ENCODE data around the gene UBE3A.
A peak's percentile ranks its signal among the peaks of the same experiment; 100 is the strongest.

UBE3A gene

DNA sequence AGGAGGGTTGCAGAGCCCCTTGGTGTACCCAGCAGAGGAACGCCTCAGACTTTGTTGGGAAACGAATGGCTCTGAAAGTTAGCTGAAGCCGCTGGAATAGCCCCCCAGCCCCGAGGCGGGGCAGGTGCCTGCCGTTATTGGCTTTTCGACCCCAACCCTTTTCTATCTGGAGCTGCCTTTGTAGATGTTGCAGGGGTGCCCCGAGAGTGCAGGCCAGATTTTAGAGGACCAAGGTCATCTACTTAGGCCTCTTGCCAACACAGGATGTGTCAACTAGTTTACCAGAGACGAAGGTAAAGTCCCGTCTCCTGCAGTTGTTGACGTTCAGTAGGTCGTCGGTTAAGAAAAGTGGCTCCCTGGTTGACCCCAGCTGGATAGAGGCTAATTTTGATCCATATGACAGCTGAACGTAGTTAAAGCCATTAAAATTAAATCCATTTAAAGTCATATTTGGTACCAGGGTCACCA is 579 bp upstream of the UBE3A start:
- H3K4me3 ChIP-seq (ENCODE audit: low read depth, low read length): peak overlapping the region; percentile 92
- TF ChIP-seq, protein P1, sequence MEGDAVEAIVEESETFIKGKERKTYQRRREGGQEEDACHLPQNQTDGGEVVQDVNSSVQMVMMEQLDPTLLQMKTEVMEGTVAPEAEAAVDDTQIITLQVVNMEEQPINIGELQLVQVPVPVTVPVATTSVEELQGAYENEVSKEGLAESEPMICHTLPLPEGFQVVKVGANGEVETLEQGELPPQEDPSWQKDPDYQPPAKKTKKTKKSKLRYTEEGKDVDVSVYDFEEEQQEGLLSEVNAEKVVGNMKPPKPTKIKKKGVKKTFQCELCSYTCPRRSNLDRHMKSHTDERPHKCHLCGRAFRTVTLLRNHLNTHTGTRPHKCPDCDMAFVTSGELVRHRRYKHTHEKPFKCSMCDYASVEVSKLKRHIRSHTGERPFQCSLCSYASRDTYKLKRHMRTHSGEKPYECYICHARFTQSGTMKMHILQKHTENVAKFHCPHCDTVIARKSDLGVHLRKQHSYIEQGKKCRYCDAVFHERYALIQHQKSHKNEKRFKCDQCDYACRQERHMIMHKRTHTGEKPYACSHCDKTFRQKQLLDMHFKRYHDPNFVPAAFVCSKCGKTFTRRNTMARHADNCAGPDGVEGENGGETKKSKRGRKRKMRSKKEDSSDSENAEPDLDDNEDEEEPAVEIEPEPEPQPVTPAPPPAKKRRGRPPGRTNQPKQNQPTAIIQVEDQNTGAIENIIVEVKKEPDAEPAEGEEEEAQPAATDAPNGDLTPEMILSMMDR (IDR thresholded peaks at IDR 0.05; ENCODE audit: low read depth, low read length): no peak

DNA sequence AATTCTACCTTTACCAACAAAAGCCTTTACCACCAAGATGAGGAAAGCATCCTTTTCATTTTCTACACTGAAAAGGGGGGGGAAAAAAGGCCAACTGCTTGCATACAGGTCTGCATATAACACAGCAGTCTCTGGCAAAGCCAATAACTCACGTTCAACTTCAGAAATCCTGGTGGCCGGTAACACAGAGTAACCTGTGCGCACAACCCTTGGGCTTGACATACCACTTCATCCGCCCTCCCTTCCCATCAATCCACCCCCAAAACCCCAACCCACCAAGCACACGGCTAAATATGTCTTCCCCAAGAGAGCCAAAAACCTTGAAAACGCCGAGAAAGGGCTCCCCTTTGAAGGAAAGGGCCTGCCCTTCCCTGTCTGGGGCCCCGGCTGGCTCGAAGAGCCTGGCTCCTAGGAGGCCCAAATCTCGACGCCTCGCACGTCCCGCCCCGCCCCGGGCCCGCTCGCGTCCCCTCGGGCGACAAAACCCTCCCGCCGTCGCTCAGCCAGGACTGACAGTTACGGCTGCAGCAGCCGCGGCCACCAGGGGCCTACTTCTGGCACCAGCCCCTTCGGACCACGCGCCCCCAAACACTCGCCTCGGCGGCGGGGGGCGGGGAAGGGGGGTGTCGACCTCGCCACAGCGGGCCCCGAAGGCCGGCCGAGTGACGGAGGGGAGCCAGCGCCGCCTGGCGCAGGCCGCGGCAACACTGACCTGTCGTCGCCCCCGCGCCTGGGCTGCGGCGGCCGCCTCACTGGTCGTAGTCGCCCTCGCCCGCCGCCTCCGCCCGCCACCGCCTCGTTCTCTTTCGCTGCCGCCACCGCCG is 835 bp downstream of the UBE3A start:
- H3K4me3 ChIP-seq (ENCODE audit: low read depth, low read length): peak overlapping the region; percentile 92
- TF ChIP-seq, protein P1 (IDR thresholded peaks at IDR 0.05; ENCODE audit: low read depth, low read length): peak; percentile 19; the same call in 1 of the 2 replicates

DNA sequence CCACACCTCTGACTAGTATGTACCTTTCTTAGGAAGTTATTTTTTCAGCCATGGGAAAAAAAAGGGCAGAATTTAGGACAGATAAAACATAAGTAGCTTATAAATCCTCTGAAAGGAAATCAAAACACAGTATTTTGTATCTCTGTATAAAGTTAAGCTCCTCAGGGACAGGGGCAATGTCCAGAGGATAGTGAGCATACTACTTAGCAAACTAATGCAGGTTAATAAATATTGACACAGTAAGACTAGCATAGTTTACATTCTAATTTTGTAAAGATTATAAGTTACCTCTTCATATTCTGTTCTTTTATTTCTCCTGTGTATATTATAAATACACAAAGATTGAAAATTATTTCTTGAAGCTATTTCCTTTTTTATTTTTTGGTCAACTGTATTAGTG is 2.1 kb downstream of the UBE3A start:
- TF ChIP-seq, protein P1 (IDR thresholded peaks at IDR 0.05; ENCODE audit: low read depth, low read length): no peak
- H3K4me3 ChIP-seq (ENCODE audit: low read depth, low read length): peak overlapping the region; percentile 92

DNA sequence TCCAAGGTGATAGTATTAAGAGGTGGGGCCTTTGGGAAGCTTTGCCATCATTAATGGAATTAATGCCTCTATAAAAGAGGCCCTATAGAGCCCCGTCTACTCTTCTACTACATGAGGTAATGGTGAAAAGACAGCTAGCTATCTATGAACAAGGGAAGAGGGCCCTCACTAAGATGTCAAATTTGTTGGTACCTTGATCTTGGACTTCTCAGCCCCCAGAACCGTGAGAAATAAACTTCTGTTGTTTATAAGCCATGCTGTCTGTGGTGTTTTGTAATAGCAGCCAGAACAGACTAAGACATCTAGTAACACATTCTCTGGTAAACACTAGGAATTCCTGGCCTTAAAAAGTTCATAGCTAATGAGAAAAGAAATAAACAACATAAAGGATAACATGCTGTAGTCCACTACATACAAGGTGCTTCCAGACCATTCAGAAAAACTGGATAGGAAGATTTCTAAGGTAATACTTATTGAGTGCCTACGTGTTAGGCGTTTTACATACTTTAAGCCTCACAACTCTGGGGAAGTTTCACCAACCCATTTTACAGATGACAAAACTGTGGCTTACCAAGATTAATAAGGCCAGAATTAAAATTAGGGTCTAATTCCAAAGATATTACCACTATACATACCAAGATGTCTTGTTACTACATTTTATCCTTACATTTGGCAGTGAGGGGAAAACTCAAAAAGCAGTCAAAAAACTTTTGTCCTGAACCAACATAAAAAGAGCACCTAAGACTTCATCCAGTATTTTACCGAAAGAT is 3.2 kb downstream of the UBE3A start:
- TF ChIP-seq, protein P1 (IDR thresholded peaks at IDR 0.05; ENCODE audit: low read depth, low read length): no peak
- no peak overlapping the region for H3K4me3 ChIP-seq (ENCODE audit: low read depth, low read length)

DNA sequence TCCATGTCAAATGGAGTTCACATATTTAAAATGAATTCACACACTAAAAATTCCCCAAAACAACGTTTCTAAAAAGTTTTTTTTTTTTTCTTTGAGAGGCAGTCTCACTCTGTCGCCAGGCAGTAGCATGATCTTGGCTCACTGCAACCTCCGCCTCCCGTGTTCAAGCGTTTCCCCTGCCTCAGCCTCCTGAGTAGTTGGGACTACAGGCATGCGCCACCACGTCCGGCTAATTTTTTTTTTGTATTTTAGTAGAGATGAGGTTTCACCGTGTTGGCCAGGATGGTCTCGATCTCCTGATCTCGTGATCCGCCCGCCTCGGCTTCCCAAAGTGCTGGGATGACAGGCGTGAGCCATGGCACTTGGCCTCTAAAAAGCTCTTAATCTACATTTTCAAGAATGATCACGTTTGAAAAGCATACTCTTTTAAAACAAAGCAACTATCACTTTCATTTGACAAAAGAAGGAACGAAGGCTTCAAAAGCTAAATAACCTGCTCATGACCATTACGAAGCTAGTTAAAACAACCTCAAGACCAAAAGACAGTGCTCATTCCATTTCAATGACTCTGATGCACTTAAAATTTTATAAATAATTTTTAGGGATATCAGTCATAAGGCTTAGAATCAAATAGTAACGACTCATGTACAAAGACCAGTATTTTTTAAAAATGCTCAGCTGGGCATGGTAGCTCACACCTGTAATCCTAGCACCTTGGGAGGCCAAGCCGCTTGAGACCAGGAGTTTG is 5.5 kb downstream of the UBE3A start:
- H3K4me3 ChIP-seq (ENCODE audit: low read depth, low read length): no peak overlapping the region
- TF ChIP-seq, protein P1 (IDR thresholded peaks at IDR 0.05; ENCODE audit: low read depth, low read length): no peak

DNA sequence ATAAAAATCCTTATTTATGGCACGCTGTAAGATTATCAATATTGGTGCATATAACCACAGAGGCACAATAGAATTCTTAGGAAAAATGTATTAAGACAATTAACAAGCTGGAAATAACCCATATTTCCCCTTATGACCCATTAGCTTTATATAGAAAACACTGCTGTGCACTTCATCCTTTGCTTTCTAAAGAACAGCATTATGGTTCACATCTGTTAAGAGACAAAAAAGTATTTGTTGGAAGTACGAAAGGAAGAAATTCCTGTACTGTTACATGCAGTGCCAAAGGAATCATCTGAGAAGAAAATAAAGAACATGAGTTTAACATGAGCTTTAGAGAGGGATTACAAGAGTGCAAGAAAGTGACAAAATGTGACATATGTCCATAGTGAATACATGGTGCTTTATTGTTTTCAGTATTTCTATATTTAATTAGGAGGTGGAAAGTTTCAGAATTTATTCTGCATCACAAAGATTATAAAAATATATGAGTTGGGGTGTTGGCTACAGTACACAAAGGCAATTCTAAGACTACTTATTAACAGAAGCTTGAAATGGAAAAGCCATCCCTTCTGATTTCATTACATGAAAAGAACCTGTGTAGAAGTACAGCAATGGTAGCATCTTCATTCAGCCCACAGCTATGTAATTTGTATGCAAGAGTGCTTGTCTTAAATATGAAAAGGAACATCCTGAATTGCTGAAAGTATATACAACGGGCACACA is 6.8 kb downstream of the UBE3A start:
- no peak overlapping the region for H3K4me3 ChIP-seq (ENCODE audit: low read depth, low read length)
- TF ChIP-seq, protein P1 (IDR thresholded peaks at IDR 0.05; ENCODE audit: low read depth, low read length): no peak

Data from WI38 (cell line).